Heart left ventricle (tissue), 16 donors: Measurements from ENCODE around the gene FBF1. TPM values are rescaled to one million over a fixed set of nuclear protein-coding genes. Genes with fewer than 3 reads are reported as not detected.

ENCODE experiments used
- ATAC-seq, 4 donors: fragments of 200-7000 bp; cut with Tn5 transposase; one replicate each; pipeline ENCODE4 v1.9.1; 2020 to 2022; ENCODE audit warnings: moderate library complexity in 4 of 4, mild to moderate bottlenecking in 3 of 4, moderate number of reproducible peaks in 1 of 4
- DNase-seq, 5 donors: peaks; one replicate each; pipeline ENCODE4 v3.0.0-alpha.2; 2020
- H3K27ac ChIP-seq, 12 donors: fragments of 200-600 bp; sonication (generic) in 4 of 12; one replicate each; pipeline versions ENCODE4 v1.5.0 to v1.8.0; 2016 to 2022; ENCODE audit warnings: mild to moderate bottlenecking in 2 of 12
- H3K27me3 ChIP-seq, 9 donors: fragments of 200-600 bp; sonication (generic) in 2 of 9; one replicate each; pipeline versions ENCODE4 v1.5.1 to v1.8.0; 2016 to 2022; ENCODE audit warnings: mild to moderate bottlenecking in 3 of 9
- H3K36me3 ChIP-seq, 9 donors: fragments of 200-600 bp; sonication (generic) in 2 of 9; one replicate each; pipeline versions ENCODE4 v1.5.0 to v1.8.0; 2018 to 2022; ENCODE audit warnings: mild to moderate bottlenecking in 2 of 9
- H3K4me1 ChIP-seq, 12 donors: fragments of 200-600 bp; sonication (generic) in 4 of 12; one replicate each; pipeline versions ENCODE4 v1.5.0 to v1.8.0; 2016 to 2022; ENCODE audit warnings: mild to moderate bottlenecking in 3 of 12
- H3K4me3 ChIP-seq, 12 donors: fragments of 200-600 bp; sonication (generic) in 4 of 12; one replicate each; pipeline versions ENCODE4 v1.5.0 to v1.8.0; 2017 to 2022; ENCODE audit warnings: mild to moderate bottlenecking in 9 of 12, moderate library complexity in 4 of 12
- H3K9me3 ChIP-seq, 12 donors: fragments of 200-600 bp; sonication (generic) in 4 of 12; one replicate each; pipeline versions ENCODE4 v1.5.0 to v1.8.0; 2016 to 2022; ENCODE audit warnings: mild to moderate bottlenecking in 1 of 12
- CTCF ChIP-seq, 12 donors: fragments of 200-600 bp; sonication (generic) in 4 of 12; IDR thresholded peaks; one replicate each; pipeline versions ENCODE4 v1.5.0 to v1.8.0; 2018 to 2022; ENCODE audit warnings: antibody characterized with exemption in 12 of 12, mild to moderate bottlenecking in 5 of 12
- POLR2A ChIP-seq, 2 donors: fragments of 450-650 bp; IDR thresholded peaks; one replicate each; pipeline ENCODE4 v1.6.1; 2017; ENCODE audit warnings: antibody characterized with exemption in 2 of 2, mild to moderate bottlenecking in 2 of 2, moderate library complexity in 2 of 2
- WGBS, 4 donors: extraction: QIAGEN DNeasy Blood & Tissue Kit in 2 of 4; methylation state at CpG; one replicate each; pipeline versions ENCODE4 v1.1.5 to v1.1.7; 2013 to 2018; 5-methylcytosine and 5-hydroxymethylcytosine counted together
- intact Hi-C, 10 donors: fragments of 100-400 bp; cut with DNase I; formaldehyde crosslinking; loops; one replicate each; pipeline versions ENCODE4 v1.11.1 to v1.14.2; 2022
- polyA plus RNA-seq, 2 donors: library from polyadenylated mRNA; stranded (reverse); fragments of 200-250 nt; gene quantifications; one replicate each; pipeline ENCODE4 v1.2.3, GENCODE V29; 2013
- total RNA-seq, 9 donors: library from RNA; depleted of rRNA in 2 of 9; stranded (reverse); fragments of >200 nt in 2 of 9; fragmentation: NEBNext Ultra II Directional in 3 of 9; extraction: Animal tissue kit (Norgen Biotek cat#: 25700) in 3 of 9; gene quantifications; one replicate each; pipeline versions ENCODE4 v1.1.0 to v1.2.4, GENCODE V29; 2016 to 2023
- donor health status: ischemic (EF 13 %, LVEDD 7.1; RV severe dilation, severe dysfunction).
- donor health status: healthy with polysubstance abuse.
- donor health status: DM: no; HTN: yes; CAD: no.
- donor health status: DM: no; HTN: no; CAD: no.
- donor health status: ischemic (EF 25% LVEDD 6.9; RV normal size, moderate dysfunction).
- donor health status: ischemic (EF 25% LVEDD 5.7; RV mildly dilated, moderate dysfunction).
- donor health status: healthy.
- donor health status: DM: yes; HTN: yes; CAD: no.
- donor health status: ischemic (EF 35%, LVEDD 5.7; RV mildly dilated, moderate dysfunction).
- donor health status: nonischemic (EF 11% LVEDD 7.7; RV severe dilation, severe dysfunction).
- donor health status: DM: yes; HTN: yes; CAD: no.
- donor health status: PGD.
- donor health status: ischemic (EF 29% LVEDD 5.4; RV normal size, mild dysfunction).
- donor health status: nonischemic (EF 23%, LVEDD 6.1; RV moderate dilation, normal function).

FBF1 gene
- total and polyA plus RNA-seq, 11 donors, result 1.5 to 5.4 (median 2.9) TPM

- ATAC-seq, result no peak
- intact Hi-C loops, result loop anchor here in 1 of 10 donors (10.0 kb wide), 1 partner anchor 373 kb away; no protein-coding TSS in a partner anchor
Observed at GRCh38 chr17:75901727-75902126, 39.1 kb downstream of the FBF1 start.

GRCh38 chr17:75900691-75901533, 39.9 kb downstream of the FBF1 start:
- WGBS, 4 donors, result 86 to 91% (median 88%) methylated on average over 12 to 13 of the region's 13 CpGs
- Histone ChIP-seq H3K4me3 (no peak overlapping the region), H3K9me3 (no peaks in the 10 kb centered on the region), H3K27me3 (no peaks in the 10 kb centered on the region), H3K36me3 (peaks cover 0 to 57% (median 52%) of the 10 kb centered on the region in 9 donors), H3K4me1 (peaks cover 0 to 31% (median 18%) of the 10 kb centered on the region in 12 donors), H3K27ac (no peak overlapping the region)
- ATAC-seq (no peak), DNase-seq (no peak)
- no peak for TF ChIP-seq POLR2A (IDR thresholded peaks at IDR 0.05)
- TF ChIP-seq CTCF (IDR thresholded peaks at IDR 0.05), result no peak
- intact Hi-C loops, result loop anchor here in 1 of 10 donors (10.0 kb wide), 1 partner anchor 374 kb away; no protein-coding TSS in a partner anchor

More at GRCh38 chr17:75901727-75902126, 39.1 kb downstream of the FBF1 start:
- peaks cover 0 to 57% (median 52%) of the 10 kb centered on the region in 9 donors for H3K36me3 ChIP-seq
- DNase-seq, result no peak
- H3K4me1 ChIP-seq, result peaks cover 0 to 27% (median 16%) of the 10 kb centered on the region in 12 donors
- 87 to 94% (median 91%) methylated on average over 12 to 18 of the region's 18 CpGs for WGBS, 4 donors
- no peak overlapping the region for H3K4me3 ChIP-seq
- H3K27me3 ChIP-seq, result no peaks in the 10 kb centered on the region
- no peak overlapping the region for H3K27ac ChIP-seq
- no peaks in the 10 kb centered on the region for H3K9me3 ChIP-seq
- TF ChIP-seq POLR2A (IDR thresholded peaks at IDR 0.05) (no peak), CTCF (IDR thresholded peaks at IDR 0.05) (no peak)

- 88 to 95% (median 91%) methylated on average over 14 to 23 of the region's 23 CpGs for WGBS, 4 donors
- Histone ChIP-seq H3K4me3 (no peak overlapping the region), H3K27me3 (no peaks in the 10 kb centered on the region), H3K27ac (no peak overlapping the region), H3K4me1 (peaks cover 0 to 34% (median 26%) of the 10 kb centered on the region in 12 donors), H3K36me3 (peaks cover 0 to 57% (median 52%) of the 10 kb centered on the region in 9 donors), H3K9me3 (no peaks in the 10 kb centered on the region)
- intact Hi-C loops, result loop anchor here in 7 of 10 donors (5.0 to 10.0 kb wide), 7 partner anchors 43 to 375 kb away; partner anchors contain the start of genes WBP2 (in 3 of the 7), GALK1 (in 1 of the 7), UNC13D (in 1 of the 7) and UNK (in 1 of the 7)
- TF ChIP-seq CTCF (IDR thresholded peaks at IDR 0.05) (no peak), POLR2A (IDR thresholded peaks at IDR 0.05) (no peak)
- no peak for DNase-seq
- no peak for ATAC-seq
Observed at GRCh38 chr17:75899767-75900468, 40.9 kb downstream of the FBF1 start.
